GM19193 (cell line): ENCODE measurements around the gene PTER.

Experiments used
- POLR2A ChIP-seq: IDR thresholded peaks from 4 replicates; pipeline ENCODE4 v1.6.1; 2011; ENCODE audit not compliant: insufficient read depth, insufficient read length; ENCODE audit errors: extremely low read depth

The PTER gene, protein sequence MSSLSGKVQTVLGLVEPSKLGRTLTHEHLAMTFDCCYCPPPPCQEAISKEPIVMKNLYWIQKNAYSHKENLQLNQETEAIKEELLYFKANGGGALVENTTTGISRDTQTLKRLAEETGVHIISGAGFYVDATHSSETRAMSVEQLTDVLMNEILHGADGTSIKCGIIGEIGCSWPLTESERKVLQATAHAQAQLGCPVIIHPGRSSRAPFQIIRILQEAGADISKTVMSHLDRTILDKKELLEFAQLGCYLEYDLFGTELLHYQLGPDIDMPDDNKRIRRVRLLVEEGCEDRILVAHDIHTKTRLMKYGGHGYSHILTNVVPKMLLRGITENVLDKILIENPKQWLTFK

DNA sequence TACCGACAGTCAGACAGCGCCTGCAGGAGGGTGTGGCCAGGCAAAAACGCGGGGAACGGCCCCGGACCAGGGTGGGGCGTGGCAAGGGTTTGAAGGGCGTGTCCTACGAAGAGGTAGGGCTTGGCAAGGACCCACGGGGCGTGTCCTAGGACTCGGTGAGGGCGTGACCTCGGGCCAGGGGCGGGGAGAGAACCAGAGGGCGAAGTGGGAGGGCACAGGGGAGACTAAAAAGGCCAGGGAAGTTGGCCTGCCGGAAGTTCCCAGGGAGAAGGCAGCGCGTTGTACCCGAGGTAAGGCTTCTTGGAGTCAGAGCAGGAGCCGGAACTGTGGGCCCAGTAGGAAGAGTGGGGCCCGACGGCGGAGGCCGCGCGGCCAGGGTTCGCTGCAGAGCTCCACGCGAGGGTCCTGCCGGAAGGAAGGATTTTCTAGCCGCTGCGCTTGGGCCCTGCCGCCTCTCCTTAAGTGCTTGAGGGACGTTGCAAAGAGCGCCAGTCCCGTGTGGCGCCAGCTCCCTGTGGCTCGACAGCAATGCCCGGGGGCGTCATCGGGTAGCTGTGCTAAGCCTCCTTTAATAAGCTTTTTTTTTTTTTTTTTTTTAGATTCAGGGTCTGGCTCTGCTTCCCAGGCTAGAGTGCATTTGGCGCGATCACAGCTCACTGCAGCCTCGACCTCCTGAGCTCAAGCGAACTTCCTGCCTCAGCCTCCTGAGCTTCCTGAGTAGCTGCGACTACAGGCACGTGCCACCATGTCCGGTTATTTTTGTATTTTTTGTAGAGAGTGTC is at the start of gene PTER:
Gene PTER (plus strand): TSS at position 253 of the 782 bp plus-strand sequence. CDS start 47,375 bp downstream, outside the sequence.
- peak; percentile 78 for TF ChIP-seq POLR2A

DNA sequence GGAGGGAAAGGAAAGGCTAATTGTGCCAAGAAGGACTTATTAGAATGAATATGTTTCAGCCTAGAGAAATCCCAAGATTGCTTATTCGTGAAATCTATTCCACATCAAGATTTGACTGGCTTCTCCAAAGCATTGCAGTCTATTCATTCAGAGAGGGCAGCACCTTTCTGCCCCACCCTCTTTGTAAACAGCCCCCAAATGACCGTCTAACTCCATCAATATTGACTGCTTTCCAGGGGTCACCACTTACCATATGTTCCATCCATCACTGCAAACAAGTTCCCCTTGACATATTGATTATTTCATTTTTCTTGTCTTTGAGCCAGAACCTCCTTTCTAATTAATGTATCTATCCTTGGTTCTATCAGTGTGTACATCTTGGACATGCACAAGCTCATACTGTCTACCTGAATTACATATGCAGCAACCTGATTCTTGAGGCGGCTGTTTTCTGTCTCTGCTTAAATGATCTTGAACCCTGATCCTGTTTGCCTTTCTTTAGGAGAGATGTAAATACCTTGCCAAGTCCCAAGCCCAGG is 44.2 kb upstream of the PTER start:
- TF ChIP-seq POLR2A, result no peak

DNA sequence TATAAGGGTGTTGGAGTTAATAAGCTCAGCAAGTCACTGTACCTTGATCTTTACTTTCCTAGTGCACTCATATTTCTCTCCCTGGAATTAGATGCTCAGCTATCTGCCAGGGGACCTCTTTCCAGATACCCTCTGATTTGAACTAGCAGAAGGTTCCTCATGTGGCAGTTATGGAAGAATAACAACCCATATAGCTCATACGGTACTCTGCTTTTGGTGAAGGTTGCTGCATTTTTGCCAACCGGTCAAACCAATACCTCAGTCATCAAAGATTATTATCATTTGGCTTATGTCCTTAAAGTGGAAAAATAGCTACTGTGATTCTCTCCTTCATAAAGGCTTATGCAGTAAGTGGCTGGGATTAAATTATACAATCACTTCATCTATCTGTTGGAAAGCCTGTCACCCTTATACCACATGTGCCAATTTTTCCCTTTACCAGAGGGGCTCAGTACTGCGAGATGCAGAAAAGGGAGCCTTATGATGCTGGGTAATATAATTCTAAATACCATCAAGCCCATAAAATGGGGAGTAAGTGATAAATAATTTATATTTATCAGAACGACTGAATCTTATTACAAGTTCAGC is 43.4 kb upstream of the PTER start:
- TF ChIP-seq POLR2A, result no peak

DNA sequence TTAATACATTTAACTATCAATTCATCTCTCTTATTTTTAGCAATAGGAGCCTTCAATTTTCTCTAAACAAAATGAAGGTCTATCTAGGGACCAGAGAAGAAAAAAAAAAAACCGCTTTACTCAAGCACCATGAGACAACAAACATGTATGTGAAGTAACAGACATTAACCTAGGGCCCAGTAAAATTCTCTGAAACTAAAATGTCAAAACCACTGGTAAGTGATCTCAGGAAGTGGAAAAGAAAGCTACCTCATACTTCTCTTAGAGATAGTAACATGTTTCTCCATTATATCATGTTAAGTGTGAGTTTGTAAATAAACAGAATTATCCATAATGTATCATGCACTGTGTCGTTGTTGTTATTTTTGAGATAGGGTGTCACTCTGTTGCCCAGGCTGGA is 35.4 kb upstream of the PTER start:
- TF ChIP-seq POLR2A, result no peak

DNA sequence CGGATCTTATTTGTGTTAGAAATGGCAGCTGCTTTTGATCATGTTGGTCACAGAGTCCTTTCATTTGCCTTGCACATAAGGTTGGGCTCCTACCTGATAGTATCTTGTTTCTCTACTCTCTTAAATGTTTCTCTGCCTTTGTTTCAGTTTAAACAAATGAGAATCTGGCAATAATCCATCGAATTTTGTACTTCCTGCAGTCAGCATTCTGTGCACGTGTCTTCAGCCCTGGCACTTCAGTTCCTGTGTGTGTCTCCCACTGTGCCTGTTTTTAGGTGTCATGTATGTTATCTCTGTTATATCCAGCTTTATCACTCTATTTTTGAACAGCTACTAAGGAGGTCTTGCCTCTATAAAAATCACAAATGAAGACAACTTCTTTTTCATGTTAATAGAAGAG is 28.4 kb upstream of the PTER start:
- TF ChIP-seq POLR2A, result no peak

DNA sequence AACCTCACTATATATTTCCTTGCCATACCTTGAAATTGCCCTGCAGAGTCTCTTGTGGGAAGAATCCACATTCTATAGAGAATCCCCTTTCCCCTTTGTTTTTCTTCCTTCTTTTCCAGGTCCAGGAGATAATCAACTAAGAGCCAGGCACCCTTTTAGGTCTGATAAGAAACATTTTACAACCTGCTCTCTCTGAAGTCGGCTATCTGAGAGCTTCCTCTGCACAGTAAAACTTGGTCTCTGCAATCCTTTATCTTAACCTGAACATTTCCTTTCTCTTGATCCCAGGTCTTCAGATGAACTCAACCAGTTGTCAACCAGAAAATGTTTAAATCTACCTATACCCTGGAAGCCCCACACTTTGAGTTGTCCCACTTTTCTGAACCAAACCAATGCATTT is 19.5 kb upstream of the PTER start:
- no peak for TF ChIP-seq POLR2A

DNA sequence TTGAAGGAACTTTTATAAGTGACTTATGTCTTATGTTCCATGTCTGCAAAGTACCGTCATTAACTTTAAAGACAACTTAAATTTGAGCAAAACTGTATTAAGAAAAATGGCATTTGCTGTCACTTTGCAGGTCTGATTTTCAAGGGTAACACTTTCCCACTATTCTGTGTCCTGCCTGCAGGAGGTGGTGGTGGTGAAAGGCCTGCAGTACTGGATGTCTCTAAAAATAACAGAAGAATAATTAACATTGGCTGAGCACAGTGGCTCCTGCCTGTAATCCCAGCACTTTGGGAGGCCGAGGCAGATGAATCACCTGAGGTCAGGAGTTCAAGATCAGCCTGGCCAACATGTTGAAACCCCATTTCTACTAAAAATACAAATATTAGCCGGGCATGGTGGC is 13.2 kb upstream of the PTER start:
- TF ChIP-seq POLR2A, result no peak

DNA sequence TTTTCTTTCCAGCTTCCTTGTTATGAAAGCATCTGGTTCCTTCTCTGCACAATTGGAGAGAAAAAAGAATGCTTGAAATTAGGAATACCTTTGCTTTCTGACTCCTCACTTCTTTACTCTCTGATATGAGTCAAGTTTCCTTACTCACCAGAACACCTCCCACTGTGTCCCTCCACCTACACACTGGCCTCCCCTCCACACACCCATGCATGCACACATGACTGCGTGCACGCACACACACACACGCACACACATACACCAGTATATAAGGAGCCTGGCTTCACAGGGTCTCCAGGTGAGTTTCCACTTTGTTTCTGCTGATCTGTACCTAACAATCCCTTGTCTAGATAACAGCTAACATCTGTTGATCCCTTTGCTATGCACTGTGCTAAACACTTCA is 11.4 kb upstream of the PTER start:
- no peak for TF ChIP-seq POLR2A

DNA sequence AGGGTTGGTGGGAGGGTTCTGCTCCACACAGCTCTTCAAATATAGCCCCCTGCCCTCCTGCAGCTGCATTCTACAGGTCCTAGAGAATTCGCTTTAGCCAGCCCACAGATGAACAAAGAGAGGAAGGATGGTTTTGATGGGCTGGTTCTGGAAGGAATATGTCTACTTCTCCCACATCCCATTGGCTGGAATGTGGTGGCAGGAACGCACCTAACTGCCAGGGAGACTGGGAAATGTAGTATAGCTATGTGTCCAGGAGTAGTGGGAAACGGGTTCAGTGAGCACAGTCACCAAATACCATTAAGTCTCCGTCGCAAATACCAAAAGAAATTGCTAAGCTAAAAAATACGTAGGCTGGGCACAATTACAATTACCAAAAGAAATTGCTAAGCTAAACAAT is 7.3 kb upstream of the PTER start:
- no peak for TF ChIP-seq POLR2A

DNA sequence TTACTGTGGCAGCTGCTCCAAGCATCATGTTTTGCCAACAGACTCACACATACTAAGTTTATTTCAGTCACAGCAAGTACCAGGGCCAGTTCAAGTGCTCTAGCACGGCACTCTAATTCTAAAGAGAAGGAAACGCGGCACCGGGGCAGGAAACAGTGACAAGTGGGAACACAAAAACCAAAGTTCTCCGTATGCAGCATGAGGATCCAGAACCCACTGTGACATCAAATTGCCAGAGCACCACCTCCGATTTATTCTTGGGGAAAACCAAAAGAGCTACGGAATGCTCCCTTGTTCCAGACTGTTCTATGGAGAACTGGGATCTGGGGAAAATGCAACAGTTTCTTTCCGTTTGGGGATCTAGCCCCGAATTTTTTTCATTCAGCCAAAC is 448 bp upstream of the PTER start:
- no peak for TF ChIP-seq POLR2A

DNA sequence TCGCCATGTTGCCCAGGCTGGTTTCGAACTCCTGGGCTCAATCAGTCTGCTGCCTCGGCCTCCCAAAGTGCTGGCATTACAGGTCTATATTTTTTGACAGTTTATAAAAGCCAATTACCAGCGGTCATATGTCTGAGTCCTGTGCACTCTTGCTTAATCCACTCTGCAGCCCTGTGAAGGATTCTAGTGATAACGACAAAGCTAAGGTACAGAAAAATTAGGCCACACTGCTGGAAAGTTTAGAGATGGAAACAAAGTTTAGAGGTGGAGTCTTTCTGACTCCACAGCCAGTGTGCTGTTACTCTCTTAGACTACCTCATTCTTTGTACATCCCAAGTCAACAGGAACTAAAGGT is 707 bp downstream of the PTER start:
- no peak for TF ChIP-seq POLR2A

DNA sequence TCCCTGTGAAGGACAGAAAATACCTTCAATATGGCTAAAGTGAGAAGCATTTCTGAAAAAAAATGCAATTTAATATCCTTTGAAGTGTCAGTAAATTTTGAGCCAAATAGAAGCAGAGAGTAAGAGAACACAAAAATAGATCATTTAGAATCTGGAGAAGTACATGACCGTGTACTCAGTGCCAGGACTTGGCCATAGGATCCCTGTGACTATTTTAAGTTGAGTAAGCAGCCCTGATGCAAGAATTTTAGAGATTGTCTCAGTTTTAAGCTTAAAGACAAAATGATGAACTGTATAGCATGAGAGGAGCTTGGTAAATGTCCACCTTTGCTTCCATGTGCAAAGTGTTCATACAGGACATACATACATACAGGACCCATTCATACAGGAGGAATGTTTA is 2.5 kb downstream of the PTER start:
- no peak for TF ChIP-seq POLR2A

DNA sequence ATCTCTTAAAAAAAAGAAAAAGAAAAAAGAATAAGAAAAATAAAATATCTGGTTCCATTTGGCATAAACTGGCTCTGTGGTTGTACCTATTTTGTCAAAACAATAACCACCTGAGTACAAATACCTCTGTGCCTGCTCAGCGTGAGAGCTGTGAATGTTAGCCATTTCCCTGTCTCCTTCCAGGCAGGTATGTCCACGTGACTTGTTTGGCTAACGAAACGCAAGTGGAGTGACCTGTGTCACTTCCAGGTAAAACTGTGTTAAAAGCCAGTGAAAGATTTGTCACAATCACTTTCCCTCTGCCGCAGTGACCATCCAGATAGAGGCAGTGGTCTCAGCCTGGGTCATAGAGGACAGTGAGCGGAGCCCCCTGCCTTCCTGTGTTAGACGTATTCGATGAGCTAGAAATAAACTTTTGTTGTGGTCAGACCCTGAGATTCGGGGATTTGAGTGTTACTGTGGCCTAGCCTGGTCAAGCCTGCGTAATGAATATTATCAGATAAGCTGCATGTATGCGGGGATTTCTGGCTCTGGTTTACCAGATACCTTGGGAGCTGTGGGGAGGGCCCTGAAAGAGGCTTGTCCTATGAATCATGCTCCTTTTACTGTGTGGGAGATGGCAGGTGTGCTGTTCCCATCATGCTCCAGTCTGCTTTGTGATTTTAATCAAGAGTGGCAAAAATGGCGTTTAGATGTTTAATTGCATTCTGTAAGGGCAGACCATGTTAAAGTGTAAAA is 3.8 kb downstream of the PTER start:
- TF ChIP-seq POLR2A, result no peak

DNA sequence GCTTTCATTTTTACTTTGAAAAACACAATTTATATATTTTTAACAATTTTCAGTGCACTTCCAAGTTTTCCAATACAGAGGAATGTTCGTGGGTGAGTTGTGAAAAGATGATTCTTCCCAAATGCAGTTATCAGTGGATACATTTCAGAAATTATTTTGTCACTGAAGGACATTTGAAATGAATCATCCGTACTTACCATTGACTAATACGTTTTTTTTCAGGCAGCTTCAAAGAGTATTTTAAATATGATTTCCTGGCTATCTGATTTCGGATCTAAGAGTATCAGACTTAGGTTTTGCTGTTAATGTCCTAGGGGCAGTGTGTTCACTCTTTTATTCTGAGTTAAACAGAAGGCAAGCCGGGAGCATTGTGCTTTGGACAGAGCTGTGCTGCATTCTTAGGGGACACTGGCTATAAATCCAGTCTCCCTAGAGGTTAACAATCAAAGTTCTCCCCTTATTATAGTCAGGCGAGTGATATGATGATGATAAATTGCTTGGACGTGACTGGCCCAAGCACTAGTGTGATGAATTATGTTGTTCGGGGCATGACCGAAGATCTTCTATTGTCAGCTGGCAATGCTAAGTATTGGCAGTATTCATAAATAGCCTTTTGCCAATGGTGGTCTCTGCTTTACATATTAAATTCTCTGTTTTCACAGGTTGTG is 4.5 kb downstream of the PTER start:
- no peak for TF ChIP-seq POLR2A
